OCI-LY1 (cell line): Measurements from ENCODE around the gene DNAH14.

Source experiments
- H2AFZ ChIP-seq: fragments of 200-600 bp; sonication (generic), shearing (Covaris generic); 2 replicates; pipeline ENCODE4 v1.6.0; 2014; ENCODE audit warnings: antibody characterized with exemption, mild to moderate bottlenecking, low read length
- H3F3A ChIP-seq: fragments of 200-600 bp; sonication (generic), shearing (Covaris generic); 2 replicates; pipeline ENCODE4 v1.6.0; 2014; ENCODE audit warnings: mild to moderate bottlenecking, antibody characterized with exemption, low read length, moderate library complexity; ENCODE audit not compliant: insufficient read depth
- H3K27ac ChIP-seq: fragments of 200-600 bp; sonication (generic); 2 replicates; pipeline ENCODE4 v1.5.1; 2014; ENCODE audit warnings: low read length, mixed run types, mild to moderate bottlenecking, low read depth; ENCODE audit not compliant: poor library complexity, severe bottlenecking
- H3K27me3 ChIP-seq: fragments of 200-600 bp; sonication (generic); 2 replicates; pipeline ENCODE4 v1.6.0; 2014; ENCODE audit warnings: antibody characterized with exemption, mild to moderate bottlenecking, low read length, moderate library complexity; ENCODE audit not compliant: insufficient read depth
- H3K36me3 ChIP-seq: fragments of 200-600 bp; sonication (generic); 2 replicates; pipeline ENCODE4 v1.6.1; 2014; ENCODE audit warnings: mild to moderate bottlenecking, antibody characterized with exemption, low read length, moderate library complexity, mixed read lengths; ENCODE audit not compliant: insufficient read depth
- H3K4me1 ChIP-seq: fragments of 200-600 bp; sonication (generic); 2 replicates; pipeline ENCODE4 v1.5.1; 2014; ENCODE audit warnings: mild to moderate bottlenecking, low read length, moderate library complexity; ENCODE audit not compliant: insufficient read depth, severe bottlenecking
- H3K4me2 ChIP-seq: fragments of 200-600 bp; sonication (generic), shearing (Covaris generic); 2 replicates; pipeline ENCODE4 v1.6.1; 2014; ENCODE audit warnings: low read length
- H3K4me3 ChIP-seq: fragments of 200-600 bp; sonication (generic); 2 replicates; pipeline ENCODE4 v1.5.1; 2014; ENCODE audit warnings: low read length, low read depth, mild to moderate bottlenecking, mixed read lengths; ENCODE audit not compliant: poor library complexity, severe bottlenecking
- H3K79me2 ChIP-seq: fragments of 200-600 bp; shearing (Covaris generic); 2 replicates; pipeline ENCODE4 v1.6.1; 2016; ENCODE audit warnings: mixed run types, low read length, mixed read lengths; ENCODE audit not compliant: insufficient read depth
- H3K9ac ChIP-seq: fragments of 200-600 bp; sonication (generic), shearing (Covaris generic); 2 replicates; pipeline ENCODE4 v1.6.1; 2014; ENCODE audit warnings: mild to moderate bottlenecking, low read length, mixed read lengths
- H3K9me2 ChIP-seq: fragments of 200-600 bp; sonication (generic), shearing (Covaris generic); 2 replicates; pipeline ENCODE4 v1.6.1; 2014; ENCODE audit warnings: low read depth, mild to moderate bottlenecking, low read length, mixed read lengths
- H3K9me3 ChIP-seq: fragments of 200-600 bp; shearing (Covaris generic); 2 replicates; pipeline ENCODE4 v1.6.1; 2014; ENCODE audit warnings: low read length, mixed read lengths
- H4K20me1 ChIP-seq: fragments of 200-600 bp; sonication (generic), shearing (Covaris generic); 2 replicates; pipeline ENCODE4 v1.6.0; 2016; ENCODE audit warnings: mild to moderate bottlenecking, low read length; ENCODE audit not compliant: insufficient read depth
- EZH2 ChIP-seq: fragments of 200-600 bp; sonication (generic), shearing (Covaris generic); IDR thresholded peaks from 2 replicates; pipeline ENCODE4 v1.8.0; 2017; ENCODE audit warnings: borderline replicate concordance, mixed run types, mild to moderate bottlenecking, antibody characterized with exemption, low read length, moderate library complexity, mixed read lengths
- TF ChIP-seq, protein P1 (sequence below): fragments of 200-600 bp; sonication (generic), shearing (Covaris generic); IDR thresholded peaks from 2 replicates; pipeline ENCODE4 v1.5.1; 2017; ENCODE audit warnings: mild to moderate bottlenecking, antibody characterized with exemption, low read length, moderate library complexity, mixed read lengths

The DNAH14 gene

DNA sequence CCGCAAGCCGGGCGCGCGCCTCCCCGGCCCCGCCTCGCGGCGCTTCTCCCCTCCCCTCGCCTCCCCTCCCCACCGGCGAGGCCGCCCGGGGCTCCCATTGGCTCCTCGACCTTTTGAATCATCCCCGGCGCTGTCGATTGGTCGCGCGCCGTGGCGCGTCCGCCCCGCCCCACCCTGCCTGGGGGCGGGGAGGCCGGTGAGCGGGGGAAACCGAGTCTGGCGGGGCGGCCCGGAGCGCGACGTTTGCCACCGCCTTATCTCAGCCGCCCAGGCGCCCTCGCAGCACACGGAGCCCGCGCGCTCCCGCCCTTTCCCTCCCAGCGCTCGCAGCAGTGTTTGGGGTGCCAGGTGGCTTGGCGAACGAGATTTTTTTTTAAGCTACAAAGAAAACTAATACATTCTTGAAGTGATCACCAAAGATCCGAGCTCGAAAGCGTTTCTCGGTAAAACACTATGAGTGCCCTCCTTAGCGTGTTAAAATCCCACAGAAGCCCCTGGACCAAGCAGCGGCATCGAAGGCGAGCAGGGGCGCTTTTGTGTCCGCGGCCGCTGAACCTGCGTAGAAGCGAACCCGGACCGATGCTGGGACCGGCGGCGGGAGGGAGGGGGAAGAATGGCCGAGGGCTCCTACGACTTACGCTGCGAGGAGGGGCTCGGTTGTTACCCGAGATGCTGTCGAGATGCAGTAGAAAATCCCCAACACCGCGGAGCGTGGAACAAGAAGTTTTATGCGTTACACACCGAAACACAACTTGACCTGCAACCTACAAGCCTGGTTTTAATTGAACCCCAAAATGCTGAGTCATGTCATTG is 498.8 kb downstream of the DNAH14 start:
- Histone ChIP-seq H3K4me2 (peak overlapping the region; percentile 96), H3K79me2 (peaks cover 44% of the 10 kb centered on the region), H3F3A (no peaks in the 10 kb centered on the region), H3K27me3 (no peaks in the 10 kb centered on the region), H3K9me3 (no peaks in the 10 kb centered on the region), H4K20me1 (no peaks in the 10 kb centered on the region), H3K4me1 (peaks cover 40% of the 10 kb centered on the region), H3K4me3 (peak overlapping the region; percentile 91), H2AFZ (no peak overlapping the region), H3K9ac (peak overlapping the region; percentile 88), H3K27ac (peak overlapping the region; percentile 85), H3K9me2 (no peaks in the 10 kb centered on the region), H3K36me3 (peaks cover 15% of the 10 kb centered on the region)
- TF ChIP-seq, protein P1, sequence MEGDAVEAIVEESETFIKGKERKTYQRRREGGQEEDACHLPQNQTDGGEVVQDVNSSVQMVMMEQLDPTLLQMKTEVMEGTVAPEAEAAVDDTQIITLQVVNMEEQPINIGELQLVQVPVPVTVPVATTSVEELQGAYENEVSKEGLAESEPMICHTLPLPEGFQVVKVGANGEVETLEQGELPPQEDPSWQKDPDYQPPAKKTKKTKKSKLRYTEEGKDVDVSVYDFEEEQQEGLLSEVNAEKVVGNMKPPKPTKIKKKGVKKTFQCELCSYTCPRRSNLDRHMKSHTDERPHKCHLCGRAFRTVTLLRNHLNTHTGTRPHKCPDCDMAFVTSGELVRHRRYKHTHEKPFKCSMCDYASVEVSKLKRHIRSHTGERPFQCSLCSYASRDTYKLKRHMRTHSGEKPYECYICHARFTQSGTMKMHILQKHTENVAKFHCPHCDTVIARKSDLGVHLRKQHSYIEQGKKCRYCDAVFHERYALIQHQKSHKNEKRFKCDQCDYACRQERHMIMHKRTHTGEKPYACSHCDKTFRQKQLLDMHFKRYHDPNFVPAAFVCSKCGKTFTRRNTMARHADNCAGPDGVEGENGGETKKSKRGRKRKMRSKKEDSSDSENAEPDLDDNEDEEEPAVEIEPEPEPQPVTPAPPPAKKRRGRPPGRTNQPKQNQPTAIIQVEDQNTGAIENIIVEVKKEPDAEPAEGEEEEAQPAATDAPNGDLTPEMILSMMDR: no peak

DNA sequence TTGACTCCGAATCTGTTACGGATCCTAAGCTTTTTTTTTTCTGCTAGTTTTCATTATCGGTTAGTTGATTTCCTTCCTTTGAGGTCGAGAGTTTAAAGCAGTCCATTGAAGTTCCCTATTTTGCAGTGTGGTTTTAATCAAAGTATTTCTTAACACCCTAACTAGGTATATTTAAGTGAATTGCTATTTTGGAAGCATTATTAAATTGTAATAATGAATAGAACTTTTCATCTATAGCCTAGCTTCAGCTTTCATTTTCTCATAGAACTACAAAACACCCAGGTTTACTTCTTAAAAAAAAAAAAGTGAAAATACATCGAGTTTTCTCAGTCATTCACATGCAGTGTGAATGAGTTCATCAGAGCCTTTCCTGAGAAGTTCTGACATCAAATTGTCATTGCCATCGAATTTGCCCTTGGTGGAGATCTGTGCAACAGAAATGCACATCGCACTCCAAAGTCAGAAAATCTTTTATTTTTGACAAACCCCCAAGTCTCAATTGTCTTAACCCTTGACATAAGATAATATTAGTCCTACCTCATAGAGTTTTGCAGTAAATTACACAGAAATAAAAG is 499.5 kb downstream of the DNAH14 start:
- H3K9ac ChIP-seq: peak overlapping the region; percentile 88
- peak overlapping the region; percentile 85 for H3K27ac ChIP-seq
- peaks cover 37% of the 10 kb centered on the region for H3K79me2 ChIP-seq
- H3K9me3 ChIP-seq: no peaks in the 10 kb centered on the region
- no peaks in the 10 kb centered on the region for H3F3A ChIP-seq
- no peaks in the 10 kb centered on the region for H4K20me1 ChIP-seq
- no peaks in the 10 kb centered on the region for H3K27me3 ChIP-seq
- TF ChIP-seq EZH2: no peak
- TF ChIP-seq, protein P1: no peak
- peak overlapping the region; percentile 85 for H3K4me2 ChIP-seq
- no peak overlapping the region for H2AFZ ChIP-seq
- peaks cover 34% of the 10 kb centered on the region for H3K4me1 ChIP-seq
- peaks cover 8% of the 10 kb centered on the region; the same call in 1 of the 2 replicates for H3K36me3 ChIP-seq
- no peaks in the 10 kb centered on the region for H3K9me2 ChIP-seq
- H3K4me3 ChIP-seq: peak overlapping the region; percentile 91

DNA sequence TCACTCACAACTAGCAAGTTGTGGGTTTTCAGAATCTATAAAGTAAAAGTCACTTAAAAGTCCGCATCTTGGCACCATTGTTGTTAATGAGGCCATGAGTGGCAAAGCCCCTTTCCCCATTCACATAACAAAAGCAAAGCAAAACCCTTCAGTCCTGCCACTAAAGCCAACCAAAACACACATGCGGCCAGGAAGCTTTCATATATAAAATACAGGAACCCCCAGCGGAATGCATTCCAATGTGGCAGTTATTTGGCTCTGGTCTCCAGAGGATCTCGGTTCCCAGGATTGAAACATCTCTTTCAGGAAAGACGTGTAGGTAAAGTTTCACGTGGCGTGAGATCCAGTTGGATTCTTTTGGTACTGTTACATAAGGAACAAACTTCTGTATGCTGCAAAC is 500.8 kb downstream of the DNAH14 start:
- H3K9ac ChIP-seq: no peak overlapping the region
- H3K27me3 ChIP-seq: no peaks in the 10 kb centered on the region
- no peaks in the 10 kb centered on the region for H3K9me2 ChIP-seq
- H3K9me3 ChIP-seq: no peaks in the 10 kb centered on the region
- H3K79me2 ChIP-seq: peaks cover 24% of the 10 kb centered on the region
- H3K4me3 ChIP-seq: no peak overlapping the region
- H4K20me1 ChIP-seq: no peaks in the 10 kb centered on the region
- peaks cover 34% of the 10 kb centered on the region for H3K4me1 ChIP-seq
- no peak overlapping the region for H2AFZ ChIP-seq
- TF ChIP-seq, protein P1: no peak
- TF ChIP-seq EZH2: no peak
- no peak overlapping the region for H3K4me2 ChIP-seq
- peaks cover 5% of the 10 kb centered on the region; the same call in 1 of the 2 replicates for H3K36me3 ChIP-seq
- H3K27ac ChIP-seq: no peak overlapping the region
- no peaks in the 10 kb centered on the region for H3F3A ChIP-seq
